GM23248 (cell line): ENCODE results near the gene GLCCI1. TPM values are rescaled to one million over a fixed set of nuclear protein-coding genes. Genes with fewer than 3 reads are reported as not detected.

ENCODE experiments used
- DNase-seq: peaks from one replicate; pipeline ENCODE4 v3.0.0-alpha.2; 2015
- H2AFZ ChIP-seq: fragments of 200-600 bp; sonication (generic); 2 replicates; pipeline ENCODE4 v1.6.1; 2016; ENCODE audit warnings: antibody characterized with exemption
- H3F3A ChIP-seq: fragments of 200-600 bp; sonication (generic); 2 replicates; pipeline ENCODE4 v1.6.1; 2016; ENCODE audit warnings: mild to moderate bottlenecking, antibody characterized with exemption, mixed run types; ENCODE audit not compliant: insufficient read depth
- H3K27ac ChIP-seq: fragments of 200-600 bp; sonication (generic); 2 replicates; pipeline ENCODE4 v1.5.1; 2016; ENCODE audit warnings: mild to moderate bottlenecking
- H3K27me3 ChIP-seq: fragments of 200-600 bp; sonication (generic); replicated peaks from 2 replicates; pipeline ENCODE4 v1.6.1; 2016; ENCODE audit warnings: mild to moderate bottlenecking; ENCODE audit not compliant: insufficient read depth
- H3K36me3 ChIP-seq: fragments of 200-600 bp; sonication (generic); 2 replicates; pipeline ENCODE4 v1.6.1; 2016; ENCODE audit warnings: low read depth, mild to moderate bottlenecking
- H3K4me1 ChIP-seq: fragments of 200-600 bp; sonication (generic); 2 replicates; pipeline ENCODE4 v1.6.1; 2016; ENCODE audit warnings: mild to moderate bottlenecking; ENCODE audit not compliant: insufficient read depth
- H3K4me2 ChIP-seq: fragments of 200-600 bp; sonication (generic); one replicate; pipeline ENCODE4 v1.6.1; 2016; ENCODE audit warnings: mild to moderate bottlenecking; ENCODE audit not compliant: unreplicated experiment
- H3K4me3 ChIP-seq: fragments of 200-600 bp; sonication (generic); 2 replicates; pipeline ENCODE4 v1.5.1; 2016; ENCODE audit warnings: mild to moderate bottlenecking
- H3K79me2 ChIP-seq: fragments of 200-600 bp; sonication (generic); 2 replicates; pipeline ENCODE4 v1.6.1; 2016; ENCODE audit warnings: mild to moderate bottlenecking; ENCODE audit not compliant: insufficient read depth
- H3K9ac ChIP-seq: fragments of 200-600 bp; sonication (generic); 2 replicates; pipeline ENCODE4 v1.6.1; 2016; ENCODE audit warnings: mild to moderate bottlenecking
- H3K9me2 ChIP-seq: fragments of 200-600 bp; sonication (generic); 2 replicates; pipeline ENCODE4 v1.6.1; 2016; ENCODE audit warnings: mixed run types, mild to moderate bottlenecking, moderate library complexity; ENCODE audit not compliant: insufficient read depth
- H3K9me3 ChIP-seq: fragments of 200-600 bp; sonication (generic); one replicate; pipeline ENCODE4 v1.6.1; 2017; ENCODE audit warnings: low read depth
- H4K20me1 ChIP-seq: fragments of 200-600 bp; sonication (generic); 2 replicates; pipeline ENCODE4 v1.6.0; 2016; ENCODE audit not compliant: insufficient read depth
- EZH2 ChIP-seq: fragments of 200-600 bp; sonication (generic); IDR thresholded peaks from 2 replicates; pipeline ENCODE4 v1.6.1; 2018; ENCODE audit warnings: antibody characterized with exemption, mild to moderate bottlenecking; ENCODE audit not compliant: insufficient read depth, poor library complexity, severe bottlenecking
- EZH2phosphoT487 ChIP-seq: fragments of 200-600 bp; sonication (generic); IDR thresholded peaks from 2 replicates; pipeline ENCODE4 v1.6.1; 2018; ENCODE audit warnings: antibody characterized with exemption, moderate library complexity, mild to moderate bottlenecking, low read depth; ENCODE audit not compliant: insufficient read depth
- WGBS, 2 experiments: methylation state at CpG; one replicate each; pipeline ENCODE4 v1.1.6; 2015 to 2017; ENCODE audit warnings: low lambda C conversion rate in 2 of 2, low coverage in 1 of 2; ENCODE audit errors: missing lambda C conversion rate in 2 of 2; 5-methylcytosine and 5-hydroxymethylcytosine counted together
- in situ Hi-C: fragments of 300-500 bp; cut with MboI; formaldehyde crosslinking; loops from 2 replicates; pipeline ENCODE4 v1.15.0; 2020
- polyA plus RNA-seq: library from polyadenylated mRNA; unstranded; fragments of >200 nt; fragmentation: Nextera tagmentation; extraction: Ambion mirVana; gene quantifications from 2 replicates; pipeline ENCODE4 v1.2.1, GENCODE V29; 2016
- total RNA-seq: library from RNA; depleted of rRNA; stranded (reverse); fragments of >200 nt; shearing (Covaris generic); gene quantifications from 2 replicates; pipeline ENCODE4 v1.2.3, GENCODE V29; 2014

GLCCI1 gene
- total and polyA plus RNA-seq, 2 experiments from 2014 or later, result 2.5 to 3.0 TPM

DNA sequence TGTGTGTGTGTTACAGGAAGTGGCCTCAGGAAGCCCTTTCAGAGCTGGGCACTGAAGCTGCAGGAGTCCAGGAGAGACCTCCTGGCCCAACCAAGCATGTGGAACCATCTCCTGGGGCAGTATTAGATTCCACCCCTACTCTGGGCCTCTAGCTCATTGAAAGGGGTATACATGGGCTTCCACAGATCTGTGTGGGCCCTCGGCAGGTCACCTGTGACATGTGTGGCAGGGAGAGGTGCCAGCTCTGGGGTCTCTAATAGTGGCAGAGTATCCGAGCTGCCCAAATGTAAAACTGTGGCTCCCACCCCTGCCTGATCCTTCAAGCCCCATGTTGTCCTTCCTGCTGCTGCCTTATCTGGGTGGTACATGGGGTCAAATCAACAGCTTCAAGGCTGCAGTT is 144.1 kb downstream of the GLCCI1 start:
- H3K9me3 ChIP-seq, result no peaks in the 10 kb centered on the region
- no peak for DNase-seq
- no peak overlapping the region for H3K4me2 ChIP-seq
- H3F3A ChIP-seq, result no peaks in the 10 kb centered on the region; the same call in 1 of the 2 replicates
- no peak for TF ChIP-seq EZH2phosphoT487
- TF ChIP-seq EZH2, result no peak
- H3K4me1 ChIP-seq, result no peaks in the 10 kb centered on the region
- no peak overlapping the region for H3K9ac ChIP-seq
- no peaks in the 10 kb centered on the region for H3K79me2 ChIP-seq
- H3K4me3 ChIP-seq, result no peak overlapping the region
- H3K9me2 ChIP-seq, result no peaks in the 10 kb centered on the region
- no peaks in the 10 kb centered on the region for H3K27me3 ChIP-seq
- in situ Hi-C loops, result no loop called here
- no peaks in the 10 kb centered on the region for H3K36me3 ChIP-seq
- no peak overlapping the region for H3K27ac ChIP-seq
- H2AFZ ChIP-seq, result no peak overlapping the region
- no peaks in the 10 kb centered on the region for H4K20me1 ChIP-seq
- WGBS, 2 experiments, result 27 to 37% methylated on average over 2 of the region's 2 CpGs

DNA sequence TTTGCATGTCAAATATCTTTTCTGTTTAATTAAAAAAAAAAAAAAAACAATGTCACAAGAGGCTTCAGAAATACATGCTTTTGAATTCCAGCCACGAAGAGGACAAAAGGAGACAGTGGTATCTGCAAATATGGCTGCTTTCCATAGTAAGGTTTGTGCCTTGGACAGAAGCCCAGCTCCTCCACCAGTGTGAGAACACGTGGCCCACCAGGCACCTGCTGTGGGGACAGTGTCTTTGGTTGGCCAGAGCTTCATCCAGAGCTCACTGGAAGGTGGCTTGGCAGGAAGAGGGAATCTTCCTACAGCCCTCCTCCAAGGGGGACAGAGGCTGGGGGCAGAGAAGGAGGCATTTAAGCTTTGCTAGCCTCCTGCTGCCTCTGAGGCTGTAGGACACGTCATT is 144.6 kb downstream of the GLCCI1 start:
- no peak overlapping the region for H2AFZ ChIP-seq
- in situ Hi-C loops, result no loop called here
- H3K9ac ChIP-seq, result no peak overlapping the region
- H3K4me2 ChIP-seq, result no peak overlapping the region
- H3K4me3 ChIP-seq, result no peak overlapping the region
- H3K9me3 ChIP-seq, result no peaks in the 10 kb centered on the region
- H3K27ac ChIP-seq, result no peak overlapping the region
- no peaks in the 10 kb centered on the region for H3K79me2 ChIP-seq
- DNase-seq, result no peak
- 29 to 36% methylated on average over 3 of the region's 3 CpGs for WGBS, 2 experiments
- no peaks in the 10 kb centered on the region for H3K4me1 ChIP-seq
- TF ChIP-seq EZH2phosphoT487 (no peak), EZH2 (no peak)
- H3F3A ChIP-seq, result no peaks in the 10 kb centered on the region; the same call in 1 of the 2 replicates
- H3K9me2 ChIP-seq, result no peaks in the 10 kb centered on the region
- no peaks in the 10 kb centered on the region for H4K20me1 ChIP-seq
- H3K36me3 ChIP-seq, result no peaks in the 10 kb centered on the region
- H3K27me3 ChIP-seq, result no peaks in the 10 kb centered on the region

DNA sequence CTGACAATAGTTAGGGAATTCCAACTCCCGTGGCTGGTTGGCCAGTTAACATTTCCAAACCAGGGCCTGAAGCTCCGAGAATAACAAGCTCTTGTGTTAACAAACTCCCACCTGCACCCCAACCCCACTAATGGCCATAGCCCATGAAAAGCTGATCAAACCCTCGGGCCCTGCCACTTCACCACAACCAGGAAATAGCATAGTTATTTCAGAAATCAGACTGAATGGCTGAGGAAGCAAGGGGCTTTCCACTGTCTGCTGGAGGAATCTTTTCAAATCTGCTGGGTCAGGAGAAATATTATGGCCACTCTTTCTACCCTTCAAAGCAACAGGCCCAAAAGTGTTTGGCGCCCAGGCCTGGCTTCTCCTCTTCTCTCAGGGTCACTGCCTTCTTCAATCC is 145.6 kb downstream of the GLCCI1 start:
- DNase-seq, result no peak
- 44% methylated on average over 4 of the region's 4 CpGs for WGBS, 2 experiments
- in situ Hi-C loops, result no loop called here

DNA sequence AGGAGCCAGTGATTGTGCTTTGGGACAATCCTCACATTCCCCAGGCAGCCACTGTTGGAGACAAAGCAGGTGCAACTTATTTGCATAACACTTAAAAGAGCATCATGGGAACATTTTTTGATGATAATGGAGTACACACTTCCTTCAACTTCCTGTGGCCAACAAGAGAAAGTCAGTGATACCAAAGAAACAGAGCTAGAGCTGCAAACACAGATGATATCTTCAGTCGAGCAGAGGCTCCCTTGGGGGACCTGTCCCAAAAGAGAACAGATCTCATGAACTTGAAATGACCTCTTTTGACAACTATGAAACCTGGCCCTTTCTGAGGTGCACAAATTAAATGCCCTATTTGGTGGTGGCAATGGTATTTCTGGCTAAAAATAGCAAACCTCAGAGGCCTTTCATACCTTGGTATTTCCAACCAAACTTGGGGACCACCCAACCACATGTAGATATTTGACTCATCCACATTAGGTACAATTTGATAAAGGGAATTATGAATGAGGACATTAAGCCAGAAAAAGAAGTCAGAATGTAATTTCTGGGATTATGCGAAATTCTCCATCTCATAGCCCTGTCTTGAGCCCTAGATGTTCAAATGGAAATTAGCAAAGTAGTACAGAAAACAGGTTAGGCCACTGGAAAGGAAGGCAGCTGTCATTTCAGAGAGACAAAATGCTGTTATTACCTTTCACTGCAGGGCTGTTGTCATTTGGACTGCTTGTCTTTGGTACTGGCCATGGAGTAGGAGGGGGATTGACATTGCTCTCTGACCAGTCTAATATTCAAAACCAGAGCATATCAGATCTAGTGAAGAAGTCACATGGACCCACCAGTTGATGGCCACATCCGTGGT is 147.2 kb downstream of the GLCCI1 start:
- H3K79me2 ChIP-seq, result no peaks in the 10 kb centered on the region
- no peaks in the 10 kb centered on the region for H3K9me3 ChIP-seq
- no peaks in the 10 kb centered on the region for H3K36me3 ChIP-seq
- no peaks in the 10 kb centered on the region for H3F3A ChIP-seq
- TF ChIP-seq EZH2, result no peak
- no peak for TF ChIP-seq EZH2phosphoT487
- no peaks in the 10 kb centered on the region for H3K4me1 ChIP-seq
- H3K27ac ChIP-seq, result no peak overlapping the region
- peaks cover 6% of the 10 kb centered on the region; the same call in 1 of the 2 replicates for H3K27me3 ChIP-seq
- H3K9me2 ChIP-seq, result no peaks in the 10 kb centered on the region
- no peak overlapping the region for H3K9ac ChIP-seq
- H2AFZ ChIP-seq, result no peak overlapping the region
- in situ Hi-C loops, result no loop called here
- H4K20me1 ChIP-seq, result no peaks in the 10 kb centered on the region
- no peak overlapping the region for H3K4me2 ChIP-seq
- no peak for DNase-seq
- 23 to 30% methylated on average over 3 of the region's 3 CpGs for WGBS, 2 experiments
- no peak overlapping the region for H3K4me3 ChIP-seq

More for the DNA sequence above, 145.6 kb downstream of the GLCCI1 start:
- Histone ChIP-seq H2AFZ (no peak overlapping the region), H3K9me2 (no peaks in the 10 kb centered on the region), H4K20me1 (no peaks in the 10 kb centered on the region), H3K27me3 (no peaks in the 10 kb centered on the region; the same call in 1 of the 2 replicates), H3K9me3 (no peaks in the 10 kb centered on the region), H3K9ac (no peak overlapping the region), H3K79me2 (no peaks in the 10 kb centered on the region), H3K4me2 (no peak overlapping the region), H3F3A (no peaks in the 10 kb centered on the region; the same call in 1 of the 2 replicates), H3K36me3 (no peaks in the 10 kb centered on the region), H3K4me3 (no peak overlapping the region), H3K27ac (no peak overlapping the region), H3K4me1 (no peaks in the 10 kb centered on the region)
- no peak for TF ChIP-seq EZH2
- TF ChIP-seq EZH2phosphoT487, result no peak
